Left renal cortex interstitium (tissue), 4 donors: ENCODE results near the gene MED10. TPM values are rescaled to one million over a fixed set of nuclear protein-coding genes. Genes with fewer than 3 reads are reported as not detected.

Experiments used
- DNase-seq, 4 donors: peaks; one replicate each; pipeline ENCODE4 v3.0.0-alpha.2; 2013; ENCODE audit warnings: low read depth in 4 of 4, low spot score in 2 of 4, missing footprints in 1 of 4
- polyA plus RNA-seq, 4 donors: library from polyadenylated mRNA; unstranded; fragments of 120-200 nt; gene quantifications; one replicate each; pipeline ENCODE4 v1.2.1, GENCODE V29; 2013; ENCODE audit not compliant: insufficient read length in 4 of 4

Gene MED10
- polyA plus RNA-seq, 4 donors: 36.7 to 47.2 (median 39.9) TPM

DNA sequence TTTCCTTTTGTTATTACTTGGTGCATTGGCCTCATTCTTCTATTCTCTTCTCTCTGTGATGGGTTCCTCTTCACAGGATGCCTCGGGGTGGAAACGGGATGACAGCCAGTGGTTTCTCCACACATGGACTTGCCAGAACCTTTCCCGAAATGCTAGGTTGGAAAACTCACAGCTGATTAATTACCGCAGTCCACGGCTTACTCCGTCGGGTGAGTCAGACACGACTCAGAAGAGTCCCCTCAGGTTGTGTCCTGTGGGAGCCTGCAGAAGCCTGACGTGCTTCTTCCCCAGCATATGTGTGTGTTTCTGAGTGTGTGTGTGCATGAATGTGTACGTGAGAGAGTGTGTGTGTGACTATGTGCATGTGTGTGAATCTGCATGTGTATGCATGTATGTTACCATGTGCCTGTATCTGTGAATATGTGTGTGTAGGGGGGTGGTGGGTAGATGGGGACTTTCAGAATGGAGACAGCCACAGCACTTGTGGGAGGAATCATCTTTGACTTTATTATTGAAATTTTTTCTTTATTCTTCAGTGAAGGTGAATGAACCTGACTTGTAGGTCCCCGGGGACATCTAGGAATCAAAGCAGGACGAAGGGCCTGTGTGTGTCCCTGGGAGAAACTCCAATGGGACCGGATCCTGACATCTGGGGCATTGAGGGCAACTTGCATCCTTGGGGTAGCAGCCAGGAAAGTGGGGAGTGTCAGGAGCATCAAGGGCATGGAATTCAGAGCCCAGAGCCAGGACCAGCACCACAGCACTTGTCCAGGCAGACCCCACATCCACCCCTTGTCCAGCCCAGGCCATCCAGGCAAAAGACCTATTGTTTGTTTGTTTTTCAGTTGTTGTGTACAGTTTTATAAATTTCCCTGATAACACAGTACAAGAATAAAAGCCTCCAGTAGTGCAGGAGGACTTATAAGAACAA is 21.9 kb upstream of the MED10 start:
- no peak for DNase-seq

DNA sequence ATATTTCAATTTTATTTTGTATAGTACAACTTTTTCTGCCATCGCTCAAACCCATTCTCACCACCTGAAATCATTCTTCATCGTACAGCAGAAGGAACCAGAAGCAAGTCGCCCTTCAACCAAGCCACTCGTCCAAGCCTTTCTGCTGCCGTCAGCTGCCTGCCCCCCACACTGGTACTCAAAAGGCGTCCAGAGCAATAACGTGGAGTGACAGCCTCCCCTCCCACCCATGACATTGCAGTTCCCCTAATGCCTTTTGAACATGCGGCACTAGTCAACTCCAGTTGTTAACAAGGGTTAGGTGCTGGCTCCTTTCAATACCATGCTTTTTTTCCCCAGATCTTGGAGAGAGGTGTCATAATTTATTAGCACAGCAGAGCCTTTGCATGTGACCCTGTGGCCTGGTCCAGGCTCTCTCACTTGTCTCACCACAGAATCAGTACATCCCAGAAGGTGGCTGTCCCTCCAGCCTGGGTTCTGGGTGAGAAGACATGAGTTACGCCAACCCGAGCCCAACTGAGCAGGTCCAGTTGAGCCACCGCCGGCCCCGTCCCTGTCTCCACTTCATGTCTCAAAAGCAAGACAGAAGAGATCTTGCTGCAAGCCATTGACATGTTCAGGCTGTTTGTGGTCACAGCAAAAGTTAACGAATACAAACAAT is 20.4 kb upstream of the MED10 start:
- DNase-seq: no peak

GRCh38 chr5:6397536-6398269 is 19.4 kb upstream of the MED10 start:
- DNase-seq: no peak

DNA sequence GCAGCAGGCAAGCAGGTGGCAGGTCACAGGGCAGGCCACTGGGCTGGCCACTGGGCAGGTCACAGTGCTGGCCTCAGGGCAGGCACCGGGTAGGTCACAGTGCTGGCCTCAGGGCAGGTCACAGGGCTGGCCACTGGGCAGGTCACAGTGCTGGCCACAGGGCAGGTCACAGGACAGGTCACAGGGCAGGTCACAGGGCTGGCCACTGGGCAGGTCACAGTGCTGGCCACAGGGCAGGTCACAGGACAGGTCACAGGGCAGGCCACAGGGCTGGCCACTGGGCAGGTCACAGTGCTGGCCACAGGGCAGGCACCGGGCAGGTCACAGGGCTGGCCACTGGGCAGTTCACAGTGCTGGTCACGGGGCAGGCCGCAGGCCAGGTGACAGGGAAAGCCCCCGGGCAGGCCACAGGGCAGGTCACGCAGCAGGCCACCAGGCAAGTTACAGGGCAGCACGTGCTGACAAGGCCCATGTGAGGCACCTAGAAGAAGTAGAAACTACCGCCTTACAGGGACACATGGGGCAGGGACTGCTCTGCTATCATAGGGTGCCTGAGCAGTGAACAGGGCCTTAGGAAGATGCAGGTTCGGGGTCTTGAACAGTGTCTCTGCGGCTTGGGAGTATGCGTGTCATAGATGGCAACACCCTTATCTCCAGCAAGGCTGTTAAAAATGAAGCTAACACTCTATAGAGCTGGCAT is 18.6 kb upstream of the MED10 start:
- DNase-seq: no peak

DNA sequence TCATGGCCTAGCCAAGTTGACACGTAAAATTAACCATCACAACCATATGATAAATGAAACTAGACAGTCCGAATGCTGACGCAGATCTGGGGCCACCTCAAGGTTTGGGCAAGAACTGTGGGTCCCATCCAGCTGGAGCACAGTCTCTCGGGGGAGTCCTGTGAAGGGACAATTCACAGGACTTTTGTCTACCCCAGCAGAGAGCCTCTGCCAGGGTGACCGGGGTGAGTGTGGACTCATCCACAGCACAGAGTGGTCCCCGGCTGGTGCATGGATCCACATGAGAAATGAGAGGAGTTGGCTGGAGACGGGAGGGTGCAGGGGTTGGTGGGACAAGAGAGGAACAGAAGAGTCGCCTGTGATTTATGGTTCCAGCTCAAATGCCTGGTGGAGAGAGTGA is 17.7 kb upstream of the MED10 start:
- no peak for DNase-seq

DNA sequence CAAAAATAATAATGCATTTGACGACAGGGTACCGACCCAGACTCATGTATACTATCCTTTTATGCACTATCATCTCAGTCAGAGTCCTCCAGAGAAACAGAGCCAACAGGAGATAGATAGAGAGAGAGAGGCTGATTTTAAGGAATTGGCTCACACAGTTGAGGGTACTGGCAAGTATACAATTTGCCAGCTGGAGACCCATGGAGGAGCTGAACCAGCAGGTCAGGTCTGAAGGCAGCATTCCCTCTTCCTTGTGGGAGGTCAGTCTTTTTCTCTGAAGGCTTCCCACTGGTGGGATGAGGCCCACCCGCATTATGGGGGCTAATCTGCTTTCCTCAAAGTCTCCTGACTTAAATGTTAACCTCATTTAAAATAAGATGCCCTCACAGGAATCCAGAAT is 17.3 kb upstream of the MED10 start:
- DNase-seq: no peak

DNA sequence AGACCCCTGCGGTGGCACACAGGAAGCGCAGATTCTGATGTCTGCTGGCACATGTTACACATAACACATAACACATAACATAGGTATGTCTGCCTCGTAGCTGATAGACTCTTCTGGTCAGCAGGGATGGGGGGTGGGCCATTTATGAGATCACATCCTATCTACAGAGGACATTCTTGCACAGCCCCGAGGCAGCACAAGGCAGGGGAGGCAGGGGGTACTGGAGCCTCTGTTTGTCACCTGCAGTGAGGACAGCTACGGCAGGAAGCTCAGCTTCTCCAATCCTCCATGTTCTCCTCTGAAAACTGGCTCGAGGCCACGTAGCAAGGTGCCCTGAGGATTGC is 16.7 kb upstream of the MED10 start:
- no peak for DNase-seq

DNA sequence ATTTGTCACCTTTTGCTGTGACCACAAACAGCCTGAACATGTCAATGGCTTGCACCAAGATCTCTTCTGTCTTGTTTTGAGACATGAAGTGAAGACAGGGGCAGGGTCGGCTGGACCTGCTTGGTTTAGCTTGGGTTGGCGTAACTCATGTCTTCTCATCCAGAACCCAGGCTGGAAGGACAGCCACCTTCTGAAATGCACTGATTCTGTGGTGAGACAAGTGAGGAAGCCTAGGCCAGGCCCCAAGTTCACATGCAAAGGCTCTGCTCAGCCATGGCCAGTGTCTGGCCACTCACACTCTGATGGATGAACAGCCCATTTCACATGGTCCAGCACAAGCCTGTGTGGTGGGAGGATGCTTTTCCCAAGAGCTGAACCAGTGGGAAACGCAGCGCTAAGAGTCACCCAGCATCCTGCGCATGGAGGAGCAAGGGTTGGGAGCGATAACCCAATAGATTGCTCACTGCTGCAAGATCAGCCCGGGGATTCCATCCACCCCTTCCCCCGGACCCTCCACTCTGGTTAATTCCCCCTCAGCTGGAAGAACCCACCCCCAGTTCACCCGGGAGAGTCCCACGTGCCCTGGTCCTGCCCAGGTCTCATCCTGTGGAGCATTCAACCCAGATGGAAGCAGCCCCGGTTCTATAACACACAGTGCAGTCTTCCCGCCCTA is 16.2 kb upstream of the MED10 start:
- DNase-seq: no peak

GRCh38 chr5:6393596-6394194 is 15.3 kb upstream of the MED10 start:
- no peak for DNase-seq

DNA sequence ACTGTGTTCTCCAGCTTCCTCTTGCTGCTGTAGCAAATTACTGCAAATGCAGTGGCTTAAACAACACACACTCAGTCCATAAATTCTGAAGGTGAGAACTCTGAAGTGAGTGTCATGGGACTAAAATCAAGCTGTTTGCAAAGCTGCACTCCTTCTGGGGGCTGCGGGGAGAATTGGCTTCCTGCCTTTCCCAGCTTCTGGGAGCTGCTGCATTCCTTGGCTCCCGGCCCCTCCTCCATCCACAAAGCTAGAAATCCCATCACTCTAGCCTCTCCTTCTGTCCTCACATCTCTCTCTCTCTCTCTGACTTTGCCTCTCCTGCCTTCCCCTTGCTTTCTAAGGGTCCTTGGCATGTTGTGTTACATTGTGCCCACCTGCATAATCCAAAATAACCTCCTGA is 14.2 kb upstream of the MED10 start:
- DNase-seq: no peak

DNA sequence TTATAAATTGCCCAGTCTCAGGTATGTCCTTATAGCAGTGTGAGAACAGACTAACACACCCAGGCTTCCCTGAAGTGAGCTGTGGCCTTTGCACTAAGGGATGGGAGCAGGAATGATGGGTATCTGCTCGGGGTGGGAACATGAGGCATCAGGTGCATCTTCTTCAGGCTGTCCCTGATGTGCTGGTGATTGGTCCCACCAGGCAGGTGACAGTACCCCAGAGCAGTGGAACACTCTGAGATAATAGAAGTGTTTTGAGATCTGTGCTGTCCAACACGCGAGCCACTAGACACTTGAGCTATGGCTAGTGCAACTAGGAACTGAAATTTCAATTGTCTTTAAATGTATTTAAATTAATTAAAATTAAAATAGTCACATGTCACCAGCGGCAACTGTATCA is 12.8 kb upstream of the MED10 start:
- no peak for DNase-seq

GRCh38 chr5:6389946-6390530 is 11.7 kb upstream of the MED10 start:
- no peak for DNase-seq

- DNase-seq: no peak
Measured at GRCh38 chr5:6389397-6389796, 11.1 kb upstream of the MED10 start.

- DNase-seq: no peak
Measured at GRCh38 chr5:6387970-6388369, 9.6 kb upstream of the MED10 start.

DNA sequence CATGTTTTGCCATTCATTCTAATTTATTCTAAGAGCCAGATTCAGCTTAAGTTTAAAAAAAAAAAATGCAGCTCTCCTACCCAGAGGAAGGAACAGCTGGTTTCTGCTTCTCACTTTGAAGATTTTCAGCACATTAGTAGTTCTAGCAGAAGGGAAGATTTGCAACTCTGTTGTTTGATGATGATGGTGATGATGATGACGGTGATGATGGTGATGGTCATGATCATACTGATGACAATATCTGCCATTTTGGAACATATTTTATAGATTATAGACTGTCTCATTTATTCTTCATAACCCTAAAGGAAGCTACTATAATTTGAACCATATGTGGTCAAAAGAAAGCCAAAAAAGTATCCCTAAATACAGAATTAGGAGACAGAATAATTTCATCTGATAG is 7.9 kb upstream of the MED10 start:
- DNase-seq: no peak

GRCh38 chr5:6384856-6385255 is 6.5 kb upstream of the MED10 start:
- DNase-seq: no peak

GRCh38 chr5:6383376-6383775 is 5.0 kb upstream of the MED10 start:
- DNase-seq: no peak

DNA sequence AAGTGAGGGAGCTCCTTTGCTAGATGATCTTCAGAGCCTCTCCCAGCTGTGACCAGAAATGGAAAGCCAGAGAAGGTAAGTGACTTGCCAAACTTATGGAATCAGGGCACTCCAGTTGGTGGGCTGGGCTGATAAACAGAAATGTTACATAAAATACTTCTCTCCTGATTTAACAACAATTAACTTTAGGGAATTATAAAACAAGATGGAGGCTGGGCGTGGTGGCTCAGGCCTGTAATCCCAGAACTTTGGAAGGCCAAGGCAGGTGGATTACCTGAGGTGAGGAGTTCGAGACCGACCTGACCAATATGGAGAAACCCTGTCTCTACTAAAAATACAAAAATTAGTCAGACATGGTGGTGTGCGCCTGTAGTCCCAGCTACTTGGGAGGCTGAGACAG is 899 bp upstream of the MED10 start:
- DNase-seq: no peak

- DNase-seq: no peak
Measured at GRCh38 chr5:6378766-6379103, 388 bp upstream of the MED10 start.

GRCh38 chr5:6377582-6377904 is 804 bp downstream of the MED10 start:
- DNase-seq: no peak
